ENCODE results near the gene SLC7A1. TPM values are rescaled to one million over a fixed set of nuclear protein-coding genes. Genes with fewer than 3 reads are reported as not detected.

SLC7A1 gene
- polyA plus RNA-seq, 4 donors = 13.3 to 20.4 (median 17.2) TPM

DNA sequence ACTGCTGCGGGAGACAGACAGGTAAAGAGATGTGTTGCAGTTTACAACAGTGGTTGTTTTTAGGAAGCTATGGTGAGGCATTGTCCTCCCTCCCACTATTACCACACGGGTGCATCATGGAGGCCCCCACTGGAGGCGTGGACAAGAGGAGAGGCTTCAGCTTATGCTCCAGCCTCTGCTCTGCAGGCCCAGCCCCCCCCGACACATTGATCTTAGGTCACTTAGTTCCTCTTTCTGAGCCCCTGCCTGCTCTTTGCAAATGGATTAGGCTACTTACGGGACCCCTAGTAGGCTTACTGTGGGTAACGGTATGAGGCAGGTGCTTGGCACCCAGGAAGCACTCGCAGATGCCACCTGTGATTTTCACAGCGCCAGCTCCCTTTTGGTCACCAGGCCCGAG is 123.9 kb downstream of the SLC7A1 start:
- no peak for DNase-seq (ENCODE audit: low read depth in 4 of 4, low spot score in 2 of 4)

DNA sequence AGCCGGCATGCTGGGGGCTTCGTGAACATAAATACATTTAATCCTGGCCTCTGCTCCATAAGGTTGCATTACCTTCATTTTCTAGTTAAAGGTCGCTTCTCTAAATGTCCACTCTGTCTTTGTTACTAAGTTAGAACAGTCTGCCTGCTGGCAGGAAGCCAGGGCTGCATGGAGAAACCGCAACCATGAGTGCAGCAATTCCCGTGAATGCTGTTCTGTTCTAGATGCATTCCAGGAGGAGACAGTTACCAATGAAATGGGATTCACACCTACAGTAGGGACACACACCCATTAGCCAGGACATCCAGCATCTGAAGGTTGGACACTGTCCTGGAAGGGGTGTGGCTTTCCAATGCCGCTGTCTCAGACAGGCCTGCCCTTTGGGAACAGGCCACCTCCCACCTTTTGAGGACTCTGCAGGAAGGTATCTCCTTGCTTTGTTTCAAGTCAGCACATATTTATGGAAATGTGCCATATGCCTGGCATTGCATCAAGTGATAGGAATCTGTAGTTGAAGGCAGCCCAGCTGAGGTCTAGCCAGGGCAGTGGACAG is 129.7 kb downstream of the SLC7A1 start:
- DNase-seq (ENCODE audit: low read depth in 4 of 4, low spot score in 2 of 4) = no peak

DNA sequence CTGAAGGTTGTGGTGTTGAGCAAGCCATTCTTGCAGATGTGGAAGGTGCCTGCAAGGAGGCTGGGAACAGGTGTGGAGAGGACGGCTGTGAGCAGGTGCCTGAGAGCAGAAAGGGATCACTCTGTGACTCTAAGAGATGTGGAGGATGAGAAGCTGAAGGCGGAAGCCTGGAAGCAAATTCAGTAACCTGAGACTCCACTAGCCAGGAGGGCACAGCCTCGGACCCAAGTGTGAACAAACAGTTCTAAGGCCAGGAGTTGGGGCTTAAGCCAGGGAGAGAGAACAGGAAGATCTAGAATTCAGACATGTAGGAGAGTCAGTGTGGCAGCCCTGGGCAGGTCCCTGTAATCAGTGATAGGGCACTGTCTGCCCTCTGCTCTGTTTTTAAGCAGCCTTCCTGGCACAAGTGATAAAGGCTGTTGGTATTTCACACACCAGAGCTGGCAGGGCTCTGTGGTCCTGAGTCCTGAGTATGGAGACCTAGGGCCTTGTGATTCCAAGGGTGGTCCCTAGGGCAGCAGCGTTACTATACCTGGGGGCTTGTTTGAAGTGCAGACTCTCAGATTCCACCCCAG is 131.3 kb downstream of the SLC7A1 start:
- DNase-seq (ENCODE audit: low read depth in 4 of 4, low spot score in 2 of 4) = no peak

DNA sequence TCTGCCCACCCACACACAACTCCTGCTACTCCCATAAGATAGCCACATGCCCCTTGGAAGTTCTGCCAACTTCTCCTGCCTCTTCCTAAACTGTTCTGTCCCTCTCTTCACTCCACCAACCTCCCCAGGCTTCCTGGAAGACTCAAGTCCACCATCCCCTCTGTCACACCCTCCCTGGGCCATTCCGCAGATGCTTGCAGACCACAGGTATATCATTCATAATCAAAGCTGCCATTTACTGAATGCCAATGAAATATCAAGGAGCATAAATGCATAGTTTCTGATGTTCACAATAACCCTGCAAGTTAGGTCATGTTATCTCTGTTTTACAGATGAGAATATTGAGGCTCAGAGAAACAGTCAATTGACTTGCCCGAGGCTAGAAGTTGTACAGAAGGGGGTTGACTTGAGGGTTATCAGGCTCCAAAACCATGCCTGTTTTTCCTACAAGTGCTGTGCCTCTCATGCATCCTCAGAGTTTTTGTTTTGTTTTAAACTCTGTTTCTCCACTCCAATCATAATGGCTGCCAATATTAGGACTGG is 135.6 kb downstream of the SLC7A1 start:
- no peak for DNase-seq (ENCODE audit: low read depth in 4 of 4, low spot score in 2 of 4)
